ENCODE data around the gene LRRFIP1.
"Not testable (repeated sequence)": the region's sequence is repeated elsewhere in the genome, so short reads cannot be mapped to it uniquely, and the experiment has no call there.

Gene LRRFIP1

GRCh38 chr2:237746302-237747080 lies 119.1 kb downstream of the LRRFIP1 start:
- DNase-seq (ENCODE audit: low read depth): no peak

DNA sequence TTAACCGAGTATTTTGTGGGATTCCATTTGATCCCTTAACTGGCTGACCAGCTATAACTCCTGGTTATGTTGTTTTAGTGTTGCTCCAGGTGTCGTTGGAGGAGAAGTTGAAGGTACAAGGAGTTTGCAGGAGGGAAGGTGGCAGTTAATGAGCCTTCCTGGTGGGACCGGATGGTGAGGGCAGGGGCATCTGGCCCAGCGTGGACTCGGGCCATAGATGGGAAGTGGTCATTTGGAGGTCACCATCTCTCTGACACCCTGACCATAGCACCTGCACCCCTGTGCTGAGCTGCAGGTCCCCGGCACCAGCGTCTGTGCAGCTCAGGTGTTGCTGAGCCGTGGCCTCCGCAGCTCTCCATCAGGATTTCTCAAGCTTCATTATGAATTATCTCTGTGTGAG lies 119.8 kb downstream of the LRRFIP1 start:
- DNase-seq (ENCODE audit: low read depth): no peak

- DNase-seq (ENCODE audit: low read depth): no peak
Observed at GRCh38 chr2:237749002-237749401, 121.6 kb downstream of the LRRFIP1 start.

DNA sequence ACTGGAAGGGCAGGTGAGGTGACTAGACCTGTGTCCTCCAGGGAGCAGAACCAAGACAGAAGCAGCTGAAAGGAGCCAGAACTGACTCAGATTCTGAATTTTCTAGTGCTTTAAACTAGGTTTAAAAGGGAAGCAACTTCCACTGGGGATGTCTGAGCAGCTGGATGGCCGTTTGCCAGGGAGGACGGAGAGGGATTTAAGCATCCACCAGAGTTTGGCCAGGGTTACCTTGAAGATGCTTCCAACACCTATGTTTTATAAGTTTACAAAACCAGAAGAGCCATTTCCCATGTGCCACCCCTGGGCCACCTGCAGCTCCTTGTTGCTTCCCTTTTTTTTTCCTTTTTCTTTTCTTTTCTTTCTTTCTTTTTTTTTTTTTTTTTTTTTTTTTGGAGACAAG lies 122.6 kb downstream of the LRRFIP1 start:
- no peak for DNase-seq (ENCODE audit: low read depth)

DNA sequence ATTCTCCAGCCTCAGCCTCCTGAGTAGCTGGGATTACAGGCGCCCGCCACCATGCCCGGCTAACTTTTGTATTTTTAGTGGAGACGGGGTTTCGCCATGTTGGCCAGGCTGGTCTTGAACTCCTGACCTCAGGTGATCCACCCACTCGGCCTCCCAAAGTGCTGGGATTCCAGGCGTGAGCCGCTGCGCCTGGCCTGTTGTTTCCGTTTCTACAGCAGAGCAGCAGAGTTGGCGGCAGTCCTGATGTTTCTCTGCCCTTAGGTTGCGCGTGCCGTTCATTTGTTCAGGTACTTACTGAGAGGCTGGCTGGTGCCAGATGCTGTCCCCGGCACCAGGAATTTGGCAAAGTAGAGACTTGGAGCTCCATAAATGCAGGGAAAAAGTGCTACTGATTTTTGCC lies 123.1 kb downstream of the LRRFIP1 start:
- not testable (repeated sequence) for DNase-seq (ENCODE audit: low read depth)

- no peak for DNase-seq (ENCODE audit: low read depth)
Observed at GRCh38 chr2:237752761-237753165, 125.4 kb downstream of the LRRFIP1 start.

DNA sequence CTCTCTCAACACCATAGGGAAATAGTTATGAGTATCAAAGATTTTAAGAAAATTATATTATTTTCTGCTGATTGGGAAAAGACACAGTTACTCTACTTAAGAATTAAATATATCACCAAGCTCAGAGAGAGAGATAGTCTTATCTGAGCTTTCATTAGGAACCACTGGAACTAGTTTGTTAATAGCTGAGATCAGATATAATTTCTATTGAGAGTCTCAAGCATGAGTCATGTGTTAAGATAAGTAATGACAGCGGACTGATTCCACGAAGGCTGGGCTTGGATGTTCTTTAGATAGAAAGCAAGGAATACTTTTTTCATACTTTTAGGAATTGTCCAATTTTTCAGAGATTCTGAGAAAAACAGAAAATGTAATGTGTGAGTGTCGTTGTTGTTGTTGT lies 126.8 kb downstream of the LRRFIP1 start:
- DNase-seq (ENCODE audit: low read depth): no peak

- no peak for DNase-seq (ENCODE audit: low read depth)
Observed at GRCh38 chr2:237754626-237755248, 127.3 kb downstream of the LRRFIP1 start.

GRCh38 chr2:237757616-237758015 lies 130.2 kb downstream of the LRRFIP1 start:
- DNase-seq (ENCODE audit: low read depth): no peak

DNA sequence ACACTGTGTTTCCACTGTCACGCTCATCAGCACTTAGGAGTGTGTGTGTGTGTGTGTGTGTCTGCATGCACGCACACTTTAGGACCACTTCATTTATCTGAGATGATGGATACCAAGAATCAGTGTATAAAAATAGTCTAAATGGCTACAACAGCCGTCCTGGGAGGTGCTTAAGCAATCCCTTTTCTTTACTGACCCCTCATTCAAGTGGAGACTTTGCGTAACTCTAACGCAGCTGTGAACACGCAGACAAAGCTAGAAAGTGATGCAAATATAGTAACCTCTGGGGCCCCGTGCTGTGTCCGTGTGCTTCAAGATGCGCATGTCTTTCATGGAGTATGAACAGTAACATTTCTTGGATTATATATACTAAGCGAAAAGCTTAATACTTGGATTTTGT lies 130.8 kb downstream of the LRRFIP1 start:
- DNase-seq (ENCODE audit: low read depth): no peak

- DNase-seq (ENCODE audit: low read depth): no peak
Observed at GRCh38 chr2:237759176-237759575, 131.8 kb downstream of the LRRFIP1 start.

GRCh38 chr2:237760506-237761502 lies 133.4 kb downstream of the LRRFIP1 start:
- DNase-seq (ENCODE audit: low read depth): no peak

DNA sequence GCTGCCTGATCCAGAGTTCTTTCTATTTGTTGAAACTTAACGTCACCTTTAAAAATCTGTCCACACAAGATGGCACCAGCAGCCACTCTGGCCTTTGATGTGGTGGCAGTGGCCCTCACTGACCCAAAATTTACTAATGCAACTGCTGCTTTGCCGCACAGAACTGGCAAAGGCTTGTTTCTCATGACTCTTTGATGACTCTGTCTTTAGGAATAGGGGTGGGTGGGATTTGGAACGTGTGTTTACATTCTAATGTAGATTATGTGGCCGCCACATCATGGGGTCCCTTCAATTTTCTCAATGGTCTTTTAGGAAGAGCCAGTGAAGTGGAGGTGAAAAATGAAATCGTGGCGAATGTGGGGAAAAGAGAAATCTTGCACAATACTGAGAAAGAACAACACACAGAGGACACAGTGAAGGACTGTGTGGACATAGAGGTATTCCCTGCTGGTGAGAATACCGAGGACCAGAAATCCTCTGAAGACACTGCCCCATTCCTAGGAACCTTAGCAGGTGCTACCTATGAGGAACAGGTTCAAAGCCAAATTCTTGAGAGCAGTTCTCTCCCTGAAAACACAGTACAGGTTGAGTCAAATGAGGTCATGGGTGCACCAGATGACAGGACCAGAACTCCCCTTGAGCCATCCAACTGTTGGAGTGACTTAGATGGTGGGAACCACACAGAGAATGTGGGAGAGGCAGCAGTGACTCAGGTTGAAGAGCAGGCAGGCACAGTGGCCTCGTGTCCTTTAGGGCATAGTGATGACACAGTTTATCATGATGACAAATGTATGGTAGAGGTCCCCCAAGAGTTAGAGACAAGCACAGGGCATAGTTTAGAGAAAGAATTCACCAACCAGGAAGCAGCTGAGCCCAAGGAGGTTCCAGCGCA lies 135.2 kb downstream of the LRRFIP1 start:
- not testable (repeated sequence) for DNase-seq (ENCODE audit: low read depth)

DNA sequence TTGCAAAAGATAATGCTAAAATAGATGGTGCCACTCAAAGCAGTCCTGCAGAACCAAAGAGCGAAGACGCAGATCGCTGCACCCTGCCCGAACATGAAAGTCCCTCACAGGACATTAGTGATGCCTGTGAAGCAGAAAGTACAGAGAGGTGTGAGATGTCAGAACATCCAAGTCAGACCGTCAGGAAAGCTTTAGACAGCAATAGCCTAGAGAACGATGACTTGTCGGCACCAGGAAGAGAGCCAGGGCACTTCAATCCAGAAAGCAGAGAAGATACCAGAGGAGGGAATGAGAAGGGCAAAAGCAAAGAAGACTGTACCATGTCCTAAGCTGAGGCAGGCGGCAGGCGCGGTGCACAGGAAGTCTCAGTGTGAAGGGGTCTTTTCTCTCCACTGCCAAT lies 136.4 kb downstream of the LRRFIP1 start:
- DNase-seq (ENCODE audit: low read depth): no peak

GRCh38 chr2:237765122-237765521 lies 137.7 kb downstream of the LRRFIP1 start:
- not testable (repeated sequence) for DNase-seq (ENCODE audit: low read depth)

- no peak for DNase-seq (ENCODE audit: low read depth)
Observed at GRCh38 chr2:237765875-237766274, 138.5 kb downstream of the LRRFIP1 start.

DNA sequence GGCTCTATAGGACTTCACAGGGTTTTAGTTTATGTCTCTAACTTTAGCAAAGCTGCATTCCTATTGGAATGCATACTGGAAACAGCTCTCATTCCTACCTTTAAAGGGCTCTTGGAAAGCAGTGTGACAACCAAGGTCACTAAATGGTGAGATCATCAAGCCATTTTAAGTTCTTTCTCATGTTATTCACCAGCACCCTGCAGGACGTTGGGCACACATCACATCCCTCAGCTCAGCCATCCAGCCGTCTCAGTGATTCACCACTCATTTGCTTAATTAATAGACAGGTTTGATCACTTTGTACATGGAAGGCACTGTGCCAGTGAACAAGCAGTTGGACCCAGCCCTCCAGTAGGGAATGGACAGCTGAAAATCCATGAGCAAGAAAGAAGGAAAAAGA lies 139.0 kb downstream of the LRRFIP1 start:
- DNase-seq (ENCODE audit: low read depth): no peak

GRCh38 chr2:237772513-237772912 lies 145.1 kb downstream of the LRRFIP1 start:
- no peak for DNase-seq (ENCODE audit: low read depth)

GRCh38 chr2:237773826-237774225 lies 146.4 kb downstream of the LRRFIP1 start:
- DNase-seq (ENCODE audit: low read depth): no peak

DNA sequence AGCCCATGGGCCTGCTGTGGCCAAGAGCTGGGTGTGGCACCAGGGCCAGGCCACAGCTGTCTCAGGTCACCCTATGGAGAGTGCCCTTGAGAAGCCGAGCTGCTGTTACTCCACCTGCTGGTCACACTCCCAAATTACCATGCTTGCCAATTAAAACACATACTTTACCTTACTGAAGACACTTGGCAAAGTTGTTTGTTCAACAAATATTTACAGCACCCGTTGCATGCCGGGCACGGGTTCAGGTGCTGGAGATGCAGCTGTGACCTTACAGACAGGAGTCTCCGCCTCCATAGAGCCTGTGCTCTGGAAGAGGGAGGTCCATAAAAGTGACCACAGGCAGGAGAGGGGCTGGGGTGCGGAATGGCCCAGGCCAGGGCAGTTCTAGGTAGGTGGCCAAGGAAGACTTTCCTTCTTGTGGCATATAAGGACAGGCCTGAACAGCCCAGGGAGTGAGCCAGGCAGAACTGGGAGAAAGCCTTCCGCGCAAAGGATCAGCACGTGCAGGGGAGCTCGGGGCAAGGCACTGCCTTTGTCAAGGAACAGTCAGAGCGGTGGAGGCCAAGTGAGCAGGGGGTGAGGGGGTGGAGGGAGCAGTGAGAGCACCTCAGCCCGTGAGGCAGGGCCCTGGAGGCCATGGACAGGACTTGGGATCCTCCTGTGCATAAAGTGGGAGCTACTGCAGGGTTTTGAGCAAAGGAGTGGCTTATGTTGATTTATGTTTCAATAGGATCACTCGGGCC lies 147.6 kb downstream of the LRRFIP1 start:
- DNase-seq (ENCODE audit: low read depth): no peak

- no peak for DNase-seq (ENCODE audit: low read depth)
Observed at GRCh38 chr2:237779521-237779920, 152.1 kb downstream of the LRRFIP1 start.
